Measurements from ENCODE around the gene ATP6V1A.
A peak's percentile ranks its signal among the peaks of the same experiment; 100 is the strongest.

Gene ATP6V1A

DNA sequence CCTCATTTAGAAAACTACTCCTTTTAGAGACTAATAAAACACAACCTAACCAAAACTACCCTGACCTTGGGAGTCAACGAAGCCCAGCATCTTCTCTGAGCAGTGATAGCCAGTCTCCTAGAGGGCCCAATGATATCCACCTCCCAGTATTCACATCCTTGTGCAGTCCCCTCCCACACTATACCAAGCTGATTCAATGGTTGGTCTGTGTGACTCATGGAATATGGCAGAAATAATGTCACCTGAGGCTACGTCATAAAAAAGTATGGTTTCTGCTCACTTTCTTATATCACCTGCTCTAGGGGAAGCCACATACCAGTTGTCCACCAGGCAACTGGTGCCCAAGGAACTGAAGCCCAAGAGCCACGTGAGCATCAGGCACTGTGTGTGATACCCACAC lies 29.0 kb upstream of the ATP6V1A start:
- Histone ChIP-seq H3K9me3 (replicated peaks in 1 of 11) (no peaks in the 10 kb centered on the region), H3K4me1 (peaks cover 0 to 20% (median 14%) of the 10 kb centered on the region in 10 experiments; a peak in 12 of 20 replicates), H3K4me2 (no peak overlapping the region), H3K27ac (no peak overlapping the region), H4K20me1 (peaks cover 0 to 16% (median 5%) of the 10 kb centered on the region in 11 experiments; a peak in 8 of 22 replicates), H3K27me3 (no peaks in the 10 kb centered on the region), H3K36me3 (peaks cover 43 to 80% (median 73%) of the 10 kb centered on the region in 11 experiments), H3K9ac (no peak overlapping the region), H3K4me3 (no peak overlapping the region)
- TF ChIP-seq Cebpa-rat (IDR thresholded peaks at IDR 0.05), result no peak

DNA sequence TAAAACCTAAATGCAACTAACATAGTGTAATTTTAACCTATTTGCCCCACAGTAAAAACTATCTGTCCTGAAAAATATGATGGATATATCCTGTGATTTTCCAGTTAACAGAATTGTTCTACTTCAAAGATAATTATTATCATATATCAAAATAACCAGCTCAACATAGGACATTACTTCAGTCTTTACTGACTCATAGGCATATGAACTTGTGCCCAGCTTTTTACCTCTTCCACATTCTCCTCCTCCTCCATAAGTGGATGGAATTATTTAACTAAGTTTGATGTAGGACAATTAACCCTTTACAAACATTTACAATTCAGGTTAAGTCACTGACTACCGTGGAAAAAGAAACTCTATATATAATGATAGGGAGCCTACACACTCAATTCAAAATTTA lies 27.5 kb upstream of the ATP6V1A start:
- peaks cover 56 to 94% (median 88%) of the 10 kb centered on the region in 11 experiments for H3K36me3 ChIP-seq
- H4K20me1 ChIP-seq, result peaks cover 0 to 31% (median 14%) of the 10 kb centered on the region in 11 experiments; a peak in 13 of 22 replicates
- no peaks in the 10 kb centered on the region for H3K9me3 ChIP-seq (replicated peaks in 1 of 11)
- H3K4me3 ChIP-seq, result no peak overlapping the region
- TF ChIP-seq Cebpa-rat (IDR thresholded peaks at IDR 0.05), result no peak
- no peak overlapping the region for H3K27ac ChIP-seq
- H3K4me1 ChIP-seq, result peaks cover 0 to 23% (median 14%) of the 10 kb centered on the region in 10 experiments; a peak in 12 of 20 replicates
- H3K4me2 ChIP-seq, result no peak overlapping the region
- no peak overlapping the region for H3K9ac ChIP-seq
- no peaks in the 10 kb centered on the region for H3K27me3 ChIP-seq

DNA sequence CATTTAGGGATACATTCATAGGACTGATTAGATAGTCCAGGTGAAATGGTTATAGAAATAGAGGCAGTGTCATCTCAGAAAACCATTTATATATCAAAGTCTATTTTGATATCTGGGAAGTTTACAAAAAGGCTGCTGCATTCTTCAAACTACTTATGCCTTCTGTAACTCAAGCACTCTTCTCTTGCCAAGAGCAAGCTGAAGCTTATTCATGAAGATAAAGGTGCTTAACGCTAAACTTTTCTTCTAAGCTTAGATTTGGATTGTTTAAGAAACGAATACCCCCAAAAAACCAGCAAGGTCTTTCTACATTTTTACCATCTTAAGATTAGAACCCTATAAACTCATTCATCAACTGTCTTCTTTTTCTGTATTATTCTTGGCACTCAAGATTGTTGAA lies 27.1 kb upstream of the ATP6V1A start:
- Histone ChIP-seq H4K20me1 (peaks cover 4 to 35% (median 18%) of the 10 kb centered on the region in 11 experiments; a peak in 16 of 22 replicates), H3K27me3 (no peaks in the 10 kb centered on the region), H3K9me3 (replicated peaks in 1 of 11) (no peaks in the 10 kb centered on the region), H3K27ac (no peak overlapping the region), H3K4me3 (no peak overlapping the region), H3K4me2 (no peak overlapping the region), H3K4me1 (peaks cover 0 to 23% (median 14%) of the 10 kb centered on the region in 10 experiments; a peak in 12 of 20 replicates), H3K36me3 (peaks cover 60 to 99% (median 92%) of the 10 kb centered on the region in 11 experiments), H3K9ac (no peak overlapping the region)
- TF ChIP-seq Cebpa-rat (IDR thresholded peaks at IDR 0.05), result no peak

DNA sequence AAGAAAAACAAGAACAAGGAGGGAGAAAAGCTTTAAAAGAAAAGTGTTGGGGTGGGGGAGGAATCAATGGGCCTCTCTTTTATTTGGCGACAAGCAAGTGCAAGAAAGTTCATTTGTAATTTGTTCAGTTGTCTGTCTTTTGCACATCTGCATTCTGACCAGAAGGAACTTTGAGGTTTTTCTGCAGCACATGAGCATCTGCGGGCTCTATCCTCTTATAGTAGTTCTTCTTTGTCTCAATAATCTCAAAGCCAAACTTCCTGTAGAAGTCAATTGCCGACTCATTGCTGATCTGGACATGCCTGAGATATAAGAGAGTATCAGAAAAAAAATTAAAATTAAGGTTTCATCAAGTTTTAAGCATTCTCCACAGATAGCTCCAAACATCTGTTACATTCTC lies 25.2 kb upstream of the ATP6V1A start:
- Histone ChIP-seq H3K9me3 (replicated peaks in 1 of 11) (no peaks in the 10 kb centered on the region), H3K27ac (peak overlapping the region in 8 of 11 experiments; percentile 27 to 71 (median 51); a peak in 14 of 22 replicates), H3K36me3 (peaks cover 61 to 100% (median 92%) of the 10 kb centered on the region in 11 experiments), H3K4me1 (peaks cover 0 to 23% (median 14%) of the 10 kb centered on the region in 10 experiments; a peak in 12 of 20 replicates), H3K9ac (peak overlapping the region in 2 of 11 experiments; percentile 0 to 33; a peak in 3 of 22 replicates), H4K20me1 (peaks cover 4 to 54% (median 36%) of the 10 kb centered on the region in 11 experiments; a peak in 19 of 22 replicates), H3K27me3 (no peaks in the 10 kb centered on the region), H3K4me3 (no peak overlapping the region), H3K4me2 (peak overlapping the region in 6 of 11 experiments; percentile 4 to 51 (median 42); a peak in 10 of 22 replicates)
- no peak for TF ChIP-seq Cebpa-rat (IDR thresholded peaks at IDR 0.05)

DNA sequence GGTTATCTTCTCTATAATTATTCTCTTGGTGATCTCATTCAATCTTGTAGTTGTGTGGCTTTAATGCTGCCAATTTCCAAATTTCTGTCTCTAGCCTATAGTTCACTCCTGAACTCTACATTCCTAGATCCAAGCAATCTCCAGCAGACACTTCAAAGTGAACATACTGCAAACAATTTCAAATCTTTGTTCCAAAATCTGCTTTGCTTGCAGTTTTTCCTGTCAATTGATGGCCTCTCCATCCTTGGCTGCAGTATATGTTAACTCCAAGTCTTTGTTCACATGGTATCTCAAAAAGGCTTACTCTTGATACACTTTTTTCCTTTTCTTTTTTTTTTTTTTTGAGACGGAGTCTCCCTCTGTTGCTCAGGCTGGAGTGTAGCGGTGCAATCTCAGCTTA lies 18.2 kb upstream of the ATP6V1A start:
- Histone ChIP-seq H3K9ac (no peak overlapping the region), H3K4me3 (no peak overlapping the region), H3K27me3 (no peaks in the 10 kb centered on the region), H3K4me2 (no peak overlapping the region), H3K4me1 (no peaks in the 10 kb centered on the region), H4K20me1 (peaks cover 60 to 100% (median 91%) of the 10 kb centered on the region in 11 experiments; a peak in 21 of 22 replicates), H3K9me3 (replicated peaks in 1 of 11) (no peaks in the 10 kb centered on the region), H3K27ac (no peak overlapping the region), H3K36me3 (peaks cover 23 to 96% (median 72%) of the 10 kb centered on the region in 11 experiments; a peak in 21 of 22 replicates)
- TF ChIP-seq Cebpa-rat (IDR thresholded peaks at IDR 0.05), result no peak

DNA sequence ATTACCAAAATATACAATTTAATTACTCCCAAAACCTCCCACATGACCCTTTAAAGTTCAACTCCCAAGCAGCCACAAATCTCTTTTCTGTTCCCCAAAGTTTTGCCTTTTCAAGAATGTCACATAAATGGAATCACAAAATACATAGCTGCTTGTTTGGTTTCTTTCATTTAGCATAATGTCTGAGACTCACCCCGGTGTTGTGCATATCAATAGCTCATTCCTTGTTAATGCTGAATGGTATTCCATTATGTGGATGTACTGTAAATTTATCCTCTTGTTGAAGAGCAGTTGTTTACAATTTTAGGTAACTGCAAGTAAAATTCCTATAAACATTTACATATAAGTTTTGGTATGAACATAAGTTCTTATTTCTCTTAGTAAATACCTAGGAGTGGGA lies 16.3 kb upstream of the ATP6V1A start:
- Histone ChIP-seq H3K36me3 (peaks cover 10 to 89% (median 64%) of the 10 kb centered on the region in 11 experiments; a peak in 21 of 22 replicates), H3K27ac (no peak overlapping the region), H3K4me2 (no peak overlapping the region), H3K9ac (no peak overlapping the region), H3K4me1 (no peaks in the 10 kb centered on the region), H4K20me1 (peaks cover 74 to 100% (median 96%) of the 10 kb centered on the region in 11 experiments), H3K4me3 (no peak overlapping the region), H3K27me3 (no peaks in the 10 kb centered on the region), H3K9me3 (replicated peaks in 1 of 11) (no peaks in the 10 kb centered on the region)
- TF ChIP-seq Cebpa-rat (IDR thresholded peaks at IDR 0.05), result no peak

DNA sequence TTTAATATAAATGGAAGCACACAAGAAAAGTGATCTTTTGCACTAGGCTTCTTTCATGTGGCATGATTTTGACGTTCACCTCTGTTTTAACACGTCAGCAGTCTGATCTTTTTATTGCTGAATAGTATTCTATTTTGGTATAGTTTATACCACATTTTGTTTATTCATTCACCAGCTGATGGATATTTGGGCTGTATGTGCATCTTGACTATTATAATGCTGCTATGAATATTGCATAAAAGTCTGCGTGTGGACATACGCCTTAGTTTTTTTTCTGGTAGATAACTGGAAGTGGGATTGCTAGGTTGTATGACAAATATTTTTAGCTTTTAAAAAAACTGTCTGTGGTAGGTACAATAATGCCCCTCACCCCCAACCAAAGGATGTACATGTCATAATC lies 15.1 kb upstream of the ATP6V1A start:
- peaks cover 10 to 85% (median 59%) of the 10 kb centered on the region in 11 experiments; a peak in 21 of 22 replicates for H3K36me3 ChIP-seq

DNA sequence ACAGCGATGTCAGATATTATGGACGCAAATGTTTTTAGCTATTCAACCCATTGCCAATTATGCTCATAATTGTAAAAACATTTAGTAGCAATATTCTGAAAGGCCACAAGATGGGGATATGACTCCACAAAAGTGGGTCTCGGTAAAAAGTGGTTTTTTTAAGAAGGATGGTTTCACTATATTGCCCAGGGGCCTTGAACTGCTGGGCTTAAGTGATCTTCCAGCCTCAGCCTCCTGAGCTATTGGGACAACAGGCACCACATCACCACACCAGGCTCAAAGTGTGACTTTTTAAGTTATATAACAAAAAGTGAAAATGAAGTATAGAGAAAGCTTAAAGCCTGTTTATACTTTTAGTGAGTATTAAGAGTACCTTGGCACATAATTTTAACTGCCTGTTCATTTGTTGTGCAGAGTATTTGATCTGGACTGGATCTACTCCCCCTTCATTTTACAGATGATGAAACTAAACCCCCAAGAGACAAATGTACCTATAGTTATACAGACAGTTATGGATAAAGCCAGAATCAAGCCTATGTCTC lies 10.2 kb upstream of the ATP6V1A start:
- Histone ChIP-seq H3K27ac (peak overlapping the region in 4 of 11 experiments; percentile 2 to 45 (median 15); a peak in 5 of 22 replicates), H4K20me1 (peaks cover 95 to 100% (median 100%) of the 10 kb centered on the region in 11 experiments), H3K4me1 (peaks cover 13 to 30% (median 19%) of the 10 kb centered on the region in 10 experiments; a peak in 19 of 20 replicates), H3K27me3 (no peaks in the 10 kb centered on the region), H3K4me2 (peak overlapping the region in 6 of 11 experiments; percentile 0 to 38 (median 10); a peak in 5 of 22 replicates), H3K9me3 (replicated peaks in 1 of 11) (no peaks in the 10 kb centered on the region), H3K36me3 (peaks cover 3 to 54% (median 34%) of the 10 kb centered on the region in 11 experiments; a peak in 19 of 22 replicates), H3K4me3 (no peak overlapping the region), H3K9ac (peak overlapping the region in 6 of 11 experiments; percentile 14 to 30 (median 27); a peak in 5 of 22 replicates)
- TF ChIP-seq Cebpa-rat (IDR thresholded peaks at IDR 0.05), result no peak

More for the DNA sequence above, 15.1 kb upstream of the ATP6V1A start:
- no peaks in the 10 kb centered on the region for H3K9me3 ChIP-seq (replicated peaks in 1 of 11)
- no peak overlapping the region for H3K27ac ChIP-seq
- H3K27me3 ChIP-seq, result no peaks in the 10 kb centered on the region
- H4K20me1 ChIP-seq, result peaks cover 81 to 100% (median 98%) of the 10 kb centered on the region in 11 experiments
- no peak for TF ChIP-seq Cebpa-rat (IDR thresholded peaks at IDR 0.05)
- no peak overlapping the region for H3K9ac ChIP-seq
- H3K4me1 ChIP-seq, result peaks cover 0 to 4% (median 1%) of the 10 kb centered on the region in 10 experiments; a peak in 10 of 20 replicates
- H3K4me2 ChIP-seq, result no peak overlapping the region
- H3K4me3 ChIP-seq, result no peak overlapping the region

DNA sequence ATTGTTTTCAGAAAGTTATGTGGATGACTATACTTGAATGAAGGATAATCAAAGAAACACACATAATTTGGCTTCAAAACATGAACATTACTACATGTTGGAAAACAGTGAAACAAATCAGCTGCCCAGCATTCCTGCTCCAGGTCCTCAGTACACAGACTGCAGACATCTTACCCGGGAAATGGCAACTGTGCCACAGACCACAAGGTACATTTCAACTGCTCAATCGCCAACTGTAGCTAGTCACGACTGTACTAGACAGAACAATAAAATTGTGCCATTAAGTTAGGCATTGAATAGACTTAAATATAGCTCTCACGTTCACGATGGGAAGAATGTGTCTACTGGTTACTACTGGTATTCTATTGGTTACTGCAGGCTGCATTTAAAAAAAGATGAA lies 5.7 kb upstream of the ATP6V1A start:
- H3K36me3 ChIP-seq, result peaks cover 0 to 27% (median 9%) of the 10 kb centered on the region in 11 experiments; a peak in 7 of 22 replicates
- no peak for TF ChIP-seq Cebpa-rat (IDR thresholded peaks at IDR 0.05)
- peaks cover 85 to 96% (median 89%) of the 10 kb centered on the region in 11 experiments; a peak in 21 of 22 replicates for H4K20me1 ChIP-seq
- H3K9ac ChIP-seq, result no peak overlapping the region
- H3K4me2 ChIP-seq, result peak overlapping the region in 6 of 11 experiments; percentile 5 to 96 (median 28); a peak in 3 of 22 replicates
- H3K4me1 ChIP-seq, result peaks cover 34 to 61% (median 49%) of the 10 kb centered on the region in 10 experiments
- no peak overlapping the region for H3K4me3 ChIP-seq
- no peak overlapping the region for H3K27ac ChIP-seq
- no peaks in the 10 kb centered on the region for H3K9me3 ChIP-seq (replicated peaks in 1 of 11)
- no peaks in the 10 kb centered on the region for H3K27me3 ChIP-seq
